Measurements from ENCODE around the gene THYN1.
"Not testable (repeated sequence)": the region's sequence is repeated elsewhere in the genome, so short reads cannot be mapped to it uniquely, and the experiment has no call there.

THYN1 gene

GRCh38 chr11:134264966-134265764, 12.0 kb upstream of the THYN1 start:
- TF ChIP-seq ZFX (IDR thresholded peaks at IDR 0.05; ENCODE audit: borderline replicate concordance) (no peak), CTCF (IDR thresholded peaks at IDR 0.05) (no peak)
- H3K27ac ChIP-seq = no peak overlapping the region

- TF ChIP-seq CTCF (IDR thresholded peaks at IDR 0.05) (peak; percentile 72), ZFX (IDR thresholded peaks at IDR 0.05; ENCODE audit: borderline replicate concordance) (no peak)
- H3K27ac ChIP-seq = no peak overlapping the region
Measured at GRCh38 chr11:134261626-134262488, 8.7 kb upstream of the THYN1 start.

- no peak for TF ChIP-seq ZFX (IDR thresholded peaks at IDR 0.05; ENCODE audit: borderline replicate concordance)
- TF ChIP-seq CTCF (IDR thresholded peaks at IDR 0.05) = no peak
- no peak overlapping the region for H3K27ac ChIP-seq
Measured at GRCh38 chr11:134260983-134261382, 7.8 kb upstream of the THYN1 start.

- no peak for TF ChIP-seq CTCF (IDR thresholded peaks at IDR 0.05)
- no peak for TF ChIP-seq ZFX (IDR thresholded peaks at IDR 0.05; ENCODE audit: borderline replicate concordance)
- H3K27ac ChIP-seq = no peak overlapping the region
Measured at GRCh38 chr11:134260503-134260902, 7.4 kb upstream of the THYN1 start.

GRCh38 chr11:134258577-134258976, 5.4 kb upstream of the THYN1 start:
- no peak overlapping the region for H3K27ac ChIP-seq
- TF ChIP-seq CTCF (IDR thresholded peaks at IDR 0.05) (no peak), ZFX (IDR thresholded peaks at IDR 0.05; ENCODE audit: borderline replicate concordance) (no peak)

- H3K27ac ChIP-seq = no peak overlapping the region
- no peak for TF ChIP-seq ZFX (IDR thresholded peaks at IDR 0.05; ENCODE audit: borderline replicate concordance)
- TF ChIP-seq CTCF (IDR thresholded peaks at IDR 0.05) = no peak
Measured at GRCh38 chr11:134257101-134257500, 3.9 kb upstream of the THYN1 start.

GRCh38 chr11:134255184-134255561, 2.0 kb upstream of the THYN1 start:
- not testable (repeated sequence) for H3K27ac ChIP-seq

Measured in 22Rv1 (cell line).